ENCODE data around the gene FHIT. TPM values are rescaled to one million over a fixed set of nuclear protein-coding genes. Genes with fewer than 3 reads are reported as not detected.

FHIT gene
- total RNA-seq, 1 experiment from 2014 or later: 3.6 TPM

DNA sequence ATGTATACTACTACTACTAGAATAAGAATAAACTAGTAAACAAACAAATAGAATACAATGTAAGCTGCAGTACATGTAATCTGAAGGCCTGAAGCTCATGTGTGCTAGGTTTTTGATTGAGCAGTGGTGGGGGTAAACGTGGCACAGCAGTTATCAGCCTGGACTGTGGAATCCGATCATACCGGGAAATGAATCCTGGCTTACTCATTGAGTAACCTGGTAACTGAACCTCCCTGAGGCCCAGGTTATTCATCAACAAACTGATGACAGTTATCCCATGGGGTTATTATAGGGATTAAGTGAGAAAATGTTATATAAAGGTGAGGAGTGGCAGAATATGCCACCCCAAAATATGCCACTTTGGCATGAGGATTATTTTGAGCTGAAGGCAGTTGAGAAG is 339.1 kb downstream of the FHIT start:
- no peaks in the 10 kb centered on the region for H3K9me3 ChIP-seq (ENCODE audit: low read length)
- no peak overlapping the region for H2AFZ ChIP-seq (ENCODE audit: low read length)
- no peaks in the 10 kb centered on the region for H3F3A ChIP-seq (ENCODE audit: low read length, unreplicated experiment)
- H3K36me3 ChIP-seq (ENCODE audit: low read depth, low read length): no peaks in the 10 kb centered on the region
- ChIA-PET POLR2A (ENCODE audit: unreplicated experiment) (no interaction called here), CTCF (no interaction called here)
- peak overlapping the region; percentile 26; the same call in 1 of the 2 replicates for H3K4me2 ChIP-seq (ENCODE audit: low read length)
- H3K27ac ChIP-seq (ENCODE audit: low read length): peak overlapping the region; percentile 48
- no peak overlapping the region for H3K9ac ChIP-seq (ENCODE audit: low read length)
- TF ChIP-seq EZH2phosphoT487 (IDR thresholded peaks at IDR 0.05; ENCODE audit: borderline replicate concordance, low read length) (no peak), EZH2 (IDR thresholded peaks at IDR 0.05; ENCODE audit: low read length, unreplicated experiment) (no peak)
- TF ChIP-seq, protein P1, sequence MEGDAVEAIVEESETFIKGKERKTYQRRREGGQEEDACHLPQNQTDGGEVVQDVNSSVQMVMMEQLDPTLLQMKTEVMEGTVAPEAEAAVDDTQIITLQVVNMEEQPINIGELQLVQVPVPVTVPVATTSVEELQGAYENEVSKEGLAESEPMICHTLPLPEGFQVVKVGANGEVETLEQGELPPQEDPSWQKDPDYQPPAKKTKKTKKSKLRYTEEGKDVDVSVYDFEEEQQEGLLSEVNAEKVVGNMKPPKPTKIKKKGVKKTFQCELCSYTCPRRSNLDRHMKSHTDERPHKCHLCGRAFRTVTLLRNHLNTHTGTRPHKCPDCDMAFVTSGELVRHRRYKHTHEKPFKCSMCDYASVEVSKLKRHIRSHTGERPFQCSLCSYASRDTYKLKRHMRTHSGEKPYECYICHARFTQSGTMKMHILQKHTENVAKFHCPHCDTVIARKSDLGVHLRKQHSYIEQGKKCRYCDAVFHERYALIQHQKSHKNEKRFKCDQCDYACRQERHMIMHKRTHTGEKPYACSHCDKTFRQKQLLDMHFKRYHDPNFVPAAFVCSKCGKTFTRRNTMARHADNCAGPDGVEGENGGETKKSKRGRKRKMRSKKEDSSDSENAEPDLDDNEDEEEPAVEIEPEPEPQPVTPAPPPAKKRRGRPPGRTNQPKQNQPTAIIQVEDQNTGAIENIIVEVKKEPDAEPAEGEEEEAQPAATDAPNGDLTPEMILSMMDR (conservative IDR thresholded peaks at IDR 0.05; ENCODE audit: low read depth, low read length): no peak
- peak; percentile 76 for DNase-seq
- peaks cover 32% of the 10 kb centered on the region for H3K4me1 ChIP-seq (ENCODE audit: insufficient read depth, low read length)
- no peaks in the 10 kb centered on the region for H3K9me2 ChIP-seq (replicated peaks; ENCODE audit: low read length)
- no peaks in the 10 kb centered on the region for H4K20me1 ChIP-seq (ENCODE audit: low read length)
- no peaks in the 10 kb centered on the region for H3K79me2 ChIP-seq (ENCODE audit: low read length)
- H3K4me3 ChIP-seq (ENCODE audit: low read length): no peak overlapping the region
- peak; percentile 81 for ATAC-seq
- no peaks in the 10 kb centered on the region for H3K27me3 ChIP-seq (ENCODE audit: low read length)
- BruUV-seq (replicated peaks): no TSS peak
- intact Hi-C loops (cut with micrococcal nuclease): no loop called here

DNA sequence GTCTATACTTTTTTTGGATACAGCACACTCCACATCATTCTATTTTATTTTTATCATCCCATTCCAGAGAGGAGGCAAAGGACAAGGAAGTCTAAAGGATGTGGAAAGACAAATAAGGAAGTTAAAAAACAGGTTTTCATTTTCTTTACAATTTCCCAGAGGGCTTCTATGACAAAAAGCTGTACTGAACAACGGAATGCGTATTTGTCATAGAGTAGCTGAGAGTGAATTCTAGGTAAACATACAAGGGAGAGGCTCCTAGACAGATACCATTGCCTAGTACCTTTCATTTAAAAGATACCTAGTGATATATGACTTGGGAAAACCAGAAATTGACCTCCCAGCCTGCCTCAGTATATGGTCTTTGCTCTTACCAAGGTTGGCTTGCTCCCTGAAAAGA is 341.7 kb downstream of the FHIT start:
- Histone ChIP-seq H3K9ac (ENCODE audit: low read length) (no peak overlapping the region), H3K4me1 (ENCODE audit: insufficient read depth, low read length) (peaks cover 32% of the 10 kb centered on the region), H3K36me3 (ENCODE audit: low read depth, low read length) (no peaks in the 10 kb centered on the region), H3F3A (ENCODE audit: low read length, unreplicated experiment) (no peaks in the 10 kb centered on the region), H3K9me2 (replicated peaks; ENCODE audit: low read length) (no peaks in the 10 kb centered on the region), H3K27ac (ENCODE audit: low read length) (peak overlapping the region; percentile 50), H3K27me3 (ENCODE audit: low read length) (no peaks in the 10 kb centered on the region), H2AFZ (ENCODE audit: low read length) (no peak overlapping the region), H3K4me2 (ENCODE audit: low read length) (peak overlapping the region; percentile 57), H3K79me2 (ENCODE audit: low read length) (no peaks in the 10 kb centered on the region), H3K4me3 (ENCODE audit: low read length) (no peak overlapping the region), H4K20me1 (ENCODE audit: low read length) (no peaks in the 10 kb centered on the region), H3K9me3 (ENCODE audit: low read length) (no peaks in the 10 kb centered on the region)
- CTCF ChIA-PET: no interaction called here
- intact Hi-C loops (cut with micrococcal nuclease): no loop called here
- ATAC-seq: peak; percentile 41; the same call in 1 of the 2 replicates
- no TSS peak for BruUV-seq (replicated peaks)
- TF ChIP-seq, protein P1 (conservative IDR thresholded peaks at IDR 0.05; ENCODE audit: low read depth, low read length): no peak
- no peak for TF ChIP-seq EZH2 (IDR thresholded peaks at IDR 0.05; ENCODE audit: low read length, unreplicated experiment)
- TF ChIP-seq EZH2phosphoT487 (IDR thresholded peaks at IDR 0.05; ENCODE audit: borderline replicate concordance, low read length): no peak
- POLR2A ChIA-PET (ENCODE audit: unreplicated experiment): no interaction called here
- peak; percentile 75 for DNase-seq

DNA sequence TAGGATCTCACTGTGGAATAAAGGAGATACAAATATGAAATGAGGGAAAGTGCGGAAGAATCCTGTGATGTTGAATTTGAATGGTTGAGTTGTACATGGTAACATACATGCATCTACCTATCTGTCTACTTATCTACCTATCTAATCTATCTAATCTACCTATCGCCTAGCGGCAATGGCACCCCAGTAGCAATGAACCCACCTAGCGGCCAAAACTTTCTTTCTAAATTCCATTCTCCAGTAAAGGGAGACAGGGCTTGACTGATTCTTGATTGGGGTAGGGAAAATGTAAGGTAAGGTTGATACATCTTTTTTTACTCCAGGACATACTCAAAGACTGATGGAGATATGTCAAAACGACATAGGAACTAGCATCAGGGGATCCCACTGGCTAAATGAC is 345.0 kb downstream of the FHIT start:
- no peaks in the 10 kb centered on the region for H3F3A ChIP-seq (ENCODE audit: low read length, unreplicated experiment)
- peaks cover 12% of the 10 kb centered on the region for H3K4me1 ChIP-seq (ENCODE audit: insufficient read depth, low read length)
- BruUV-seq (replicated peaks): no TSS peak
- no peaks in the 10 kb centered on the region for H3K36me3 ChIP-seq (ENCODE audit: low read depth, low read length)
- ATAC-seq (no peak), DNase-seq (no peak)
- no peaks in the 10 kb centered on the region for H3K27me3 ChIP-seq (ENCODE audit: low read length)
- no peak overlapping the region for H3K27ac ChIP-seq (ENCODE audit: low read length)
- no peak overlapping the region for H3K9ac ChIP-seq (ENCODE audit: low read length)
- TF ChIP-seq EZH2 (IDR thresholded peaks at IDR 0.05; ENCODE audit: low read length, unreplicated experiment) (no peak), EZH2phosphoT487 (IDR thresholded peaks at IDR 0.05; ENCODE audit: borderline replicate concordance, low read length) (no peak)
- TF ChIP-seq, protein P1 (conservative IDR thresholded peaks at IDR 0.05; ENCODE audit: low read depth, low read length): no peak
- no peaks in the 10 kb centered on the region for H4K20me1 ChIP-seq (ENCODE audit: low read length)
- no peaks in the 10 kb centered on the region for H3K79me2 ChIP-seq (ENCODE audit: low read length)
- H3K9me2 ChIP-seq (replicated peaks; ENCODE audit: low read length): no peaks in the 10 kb centered on the region
- H3K4me3 ChIP-seq (ENCODE audit: low read length): no peak overlapping the region
- H2AFZ ChIP-seq (ENCODE audit: low read length): no peak overlapping the region
- POLR2A ChIA-PET (ENCODE audit: unreplicated experiment): no interaction called here
- CTCF ChIA-PET: no interaction called here
- intact Hi-C loops (cut with micrococcal nuclease): no loop called here
- H3K4me2 ChIP-seq (ENCODE audit: low read length): no peak overlapping the region
- no peaks in the 10 kb centered on the region for H3K9me3 ChIP-seq (ENCODE audit: low read length)

Data from PC-3 (cell line).